Mucosa of gallbladder (tissue), 1 donor: ENCODE data around the gene CELA2B. TPM values are rescaled to one million over a fixed set of nuclear protein-coding genes. Genes with fewer than 3 reads are reported as not detected.
"Not testable (repeated sequence)": the region's sequence is repeated elsewhere in the genome, so short reads cannot be mapped to it uniquely, and the experiment has no call there.

Source experiments
- DNase-seq: peaks from one replicate; pipeline ENCODE4 v3.0.0-alpha.2; 2020; ENCODE audit warnings: low spot score
- total RNA-seq: library from RNA; stranded (reverse); gene quantifications from one replicate; pipeline ENCODE4 v1.2.1, GENCODE V29; 2021
- donor health status: DM: no; HTN: no; CAD: no.

The CELA2B gene
- total RNA-seq, 1 donor from 2014 or later, result 0.35 TPM

- no peak for DNase-seq
Observed at GRCh38 chr1:15445390-15446122, 30.3 kb upstream of the CELA2B start.

- no peak for DNase-seq
Observed at GRCh38 chr1:15446212-15446611, 29.7 kb upstream of the CELA2B start.

GRCh38 chr1:15448877-15449462 lies 26.9 kb upstream of the CELA2B start:
- no peak for DNase-seq

GRCh38 chr1:15449567-15449966 lies 26.3 kb upstream of the CELA2B start:
- DNase-seq, result no peak

- DNase-seq, result no peak
Observed at GRCh38 chr1:15451014-15451722, 24.7 kb upstream of the CELA2B start.

- no peak for DNase-seq
Observed at GRCh38 chr1:15452216-15452615, 23.7 kb upstream of the CELA2B start.

- no peak for DNase-seq
Observed at GRCh38 chr1:15452866-15453571, 22.9 kb upstream of the CELA2B start.

- no peak for DNase-seq
Observed at GRCh38 chr1:15453734-15454133, 22.2 kb upstream of the CELA2B start.

GRCh38 chr1:15454256-15454655 lies 21.6 kb upstream of the CELA2B start:
- no peak for DNase-seq

GRCh38 chr1:15455522-15455921 lies 20.4 kb upstream of the CELA2B start:
- DNase-seq, result no peak

- no peak for DNase-seq
Observed at GRCh38 chr1:15456313-15456954, 19.5 kb upstream of the CELA2B start, which contains the start of gene CELA2A. Gene CELA2A, plus strand, starts transcription at chr1:15456732. Its CDS starts 22 bp downstream, at chr1:15456754.

- no peak for DNase-seq
Observed at GRCh38 chr1:15457585-15457984, 18.3 kb upstream of the CELA2B start.

- DNase-seq, result not testable (repeated sequence)
Observed at GRCh38 chr1:15458388-15458787, 17.5 kb upstream of the CELA2B start.

GRCh38 chr1:15459771-15460707 lies 15.9 kb upstream of the CELA2B start:
- DNase-seq, result no peak

- no peak for DNase-seq
Observed at GRCh38 chr1:15460708-15461095, 15.2 kb upstream of the CELA2B start.

GRCh38 chr1:15463064-15463800 lies 12.7 kb upstream of the CELA2B start:
- not testable (repeated sequence) for DNase-seq

- not testable (repeated sequence) for DNase-seq
Observed at GRCh38 chr1:15463926-15464322, 12.0 kb upstream of the CELA2B start.

GRCh38 chr1:15465674-15466073 lies 10.2 kb upstream of the CELA2B start:
- DNase-seq, result no peak

- not testable (repeated sequence) for DNase-seq
Observed at GRCh38 chr1:15466955-15467625, 8.8 kb upstream of the CELA2B start.
